Fibroblast of pulmonary artery (primary cell): ENCODE measurements around the gene RPUSD1.

Experiments
- DNase-seq: peaks from one replicate; pipeline ENCODE4 v3.0.0-alpha.2; 2010; ENCODE audit warnings: low read depth
- H3K4me3 ChIP-seq: replicated peaks from 2 replicates; pipeline ENCODE4 v1.5.1; 2011; ENCODE audit warnings: low read depth, mild to moderate bottlenecking, control low read depth, low read length, moderate library complexity
- CTCF ChIP-seq: IDR thresholded peaks from 2 replicates; pipeline ENCODE4 v1.5.1; 2011; ENCODE audit warnings: mild to moderate bottlenecking, control low read depth, low read length, inconsistent platforms; ENCODE audit errors: missing control alignments

The RPUSD1 gene

DNA sequence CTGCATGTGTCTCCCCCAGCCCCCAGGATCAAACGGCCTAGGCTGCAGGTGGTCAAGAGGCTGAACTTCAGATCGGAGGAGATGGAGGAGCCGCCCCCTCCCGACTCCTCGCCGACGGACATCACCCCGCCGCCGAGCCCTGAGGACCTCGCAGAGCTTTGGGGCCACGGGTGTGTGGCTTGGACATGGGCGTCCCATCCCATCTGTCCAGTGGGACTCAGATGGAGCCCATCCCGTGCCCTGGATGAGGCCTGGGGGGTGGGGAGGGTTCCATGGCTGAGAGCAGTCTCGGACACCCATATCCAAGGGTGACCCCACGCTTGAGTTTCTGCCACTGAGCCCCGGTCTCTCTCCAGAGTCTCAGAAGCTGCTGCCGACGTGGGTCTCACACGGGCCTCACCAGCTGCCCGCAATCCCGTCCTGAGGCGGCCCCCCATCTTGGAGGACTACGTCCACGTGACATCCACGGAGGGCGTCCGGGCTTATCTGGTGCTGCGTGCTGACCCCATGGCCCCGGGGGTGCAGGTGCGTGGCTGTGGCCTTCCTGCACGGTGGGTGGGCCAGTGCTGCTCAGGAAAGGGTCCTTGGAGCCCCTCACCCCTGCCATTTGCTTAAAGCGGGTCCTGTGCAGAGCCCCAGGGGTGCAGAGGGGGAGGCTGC, 1.1 kb upstream of the RPUSD1 start:
- TF ChIP-seq CTCF = no peak
- DNase-seq = no peak
- H3K4me3 ChIP-seq = peak overlapping the region; percentile 75

DNA sequence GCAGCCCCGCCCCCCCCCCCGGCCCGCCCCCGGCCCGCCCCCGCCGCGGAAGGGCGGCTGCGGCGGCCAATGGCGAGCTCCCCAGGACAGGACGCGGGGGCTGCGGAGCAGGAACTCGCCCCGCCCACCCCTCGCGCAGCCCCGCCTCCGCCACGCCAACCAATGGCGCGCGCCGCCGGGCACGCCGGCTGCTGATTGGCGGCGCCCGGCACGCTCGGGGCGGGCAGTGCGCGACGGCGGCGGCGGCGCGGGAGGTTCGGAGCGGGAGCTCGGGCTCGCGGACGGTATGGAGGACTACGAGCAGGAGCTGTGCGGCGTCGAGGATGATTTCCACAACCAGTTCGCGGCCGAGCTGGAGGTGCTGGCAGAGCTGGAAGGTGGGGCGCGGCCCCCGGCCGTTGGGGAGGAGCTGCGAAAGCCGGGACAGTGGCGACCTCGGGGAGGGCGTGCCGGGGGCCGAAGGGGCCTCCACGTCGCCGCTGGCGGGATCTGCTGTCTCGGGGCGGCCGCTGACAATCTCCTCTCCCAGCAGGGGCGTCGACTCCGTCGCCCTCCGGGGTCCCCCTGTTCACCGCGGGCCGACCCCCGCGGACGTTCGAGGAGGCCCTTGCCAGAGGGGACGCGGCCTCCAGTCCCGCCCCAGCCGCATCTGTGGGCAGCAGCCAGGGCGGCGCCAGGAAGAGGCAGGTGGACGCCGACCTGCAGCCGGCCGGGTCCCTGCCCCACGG, 382 bp upstream of the RPUSD1 start, which contains the start of gene CHTF18:
TSS of gene CHTF18 (plus strand) at position 222 of the 728 bp plus-strand sequence. CDS start at position 287, 65 bp downstream.
- H3K4me3 ChIP-seq = peak within 1 kb of the TSS; percentile 86
- DNase-seq = peak; percentile 91
- no peak for TF ChIP-seq CTCF

- no peak for TF ChIP-seq CTCF
- no peak for DNase-seq
- peak overlapping the region; percentile 86 for H3K4me3 ChIP-seq
Observed at GRCh38 chr16:787321-787966, 737 bp downstream of the RPUSD1 start.

GRCh38 chr16:785563-786535, 2.3 kb downstream of the RPUSD1 start:
- peak; percentile 59 for DNase-seq
- peak; percentile 60 for TF ChIP-seq CTCF
- no peak overlapping the region for H3K4me3 ChIP-seq

DNA sequence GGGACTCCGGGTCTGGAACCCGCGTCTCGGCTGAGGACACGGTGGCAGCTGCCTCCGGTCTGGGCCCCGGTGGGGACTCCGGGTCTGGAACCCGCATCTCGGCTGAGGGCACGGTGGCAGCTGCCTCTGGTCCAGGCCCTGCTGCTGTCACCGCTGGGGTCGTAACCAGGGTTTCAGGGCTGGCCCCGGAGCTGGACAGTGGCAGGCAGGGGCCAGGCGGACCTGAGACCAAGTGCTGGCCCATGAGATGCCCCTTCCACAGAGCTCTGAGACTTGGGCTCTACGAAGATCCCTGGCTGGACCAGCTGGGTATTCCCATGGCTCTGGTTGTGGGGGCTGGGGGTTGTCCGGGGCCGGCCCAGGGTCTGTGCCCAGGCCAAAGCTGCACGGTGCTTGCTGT, 3.8 kb downstream of the RPUSD1 start:
- no peak for TF ChIP-seq CTCF
- DNase-seq = no peak
- H3K4me3 ChIP-seq = no peak overlapping the region

DNA sequence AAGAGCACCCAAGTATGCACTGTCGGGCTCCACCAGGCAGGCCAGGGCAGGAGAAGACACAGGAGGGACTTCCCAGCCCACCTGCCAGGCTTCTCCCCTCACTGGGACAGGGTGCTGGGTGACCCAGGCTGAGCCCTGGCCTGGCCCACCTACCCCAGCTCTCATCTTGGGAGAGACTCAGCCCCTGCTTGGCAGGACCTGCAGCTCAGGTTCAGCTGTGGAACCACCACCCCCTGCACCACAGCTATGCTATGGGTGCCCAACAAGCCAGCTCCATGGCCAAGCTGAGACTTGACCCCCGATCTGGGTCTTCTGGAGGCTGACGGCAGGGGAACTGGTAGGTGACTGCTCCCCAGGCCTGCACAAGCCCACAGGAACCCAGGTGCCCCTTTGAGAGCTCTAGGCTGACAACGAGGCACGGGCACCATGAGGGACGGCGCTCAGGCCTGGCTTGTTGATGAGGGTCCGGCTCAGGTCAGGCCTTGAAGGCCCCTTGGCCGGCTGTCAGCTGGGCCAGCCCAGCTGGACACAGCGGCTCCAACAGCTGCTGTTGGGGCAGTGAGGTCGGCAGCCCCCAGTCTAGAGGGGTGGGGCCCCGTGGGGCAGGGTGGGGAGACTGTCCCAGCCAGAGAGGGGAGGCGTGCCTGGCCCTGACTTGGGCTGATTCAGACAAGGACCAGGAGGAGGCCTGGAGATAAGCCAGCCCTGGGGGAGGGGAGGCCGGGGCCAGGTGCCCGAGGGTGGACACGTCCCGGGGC, 4.6 kb downstream of the RPUSD1 start:
- no peak for DNase-seq
- TF ChIP-seq CTCF = no peak
- no peak overlapping the region for H3K4me3 ChIP-seq
